Islet of Langerhans (tissue), 1 donor: ENCODE data around the gene KHDC1.
"Not testable (repeated sequence)": the region's sequence is repeated elsewhere in the genome, so short reads cannot be mapped to it uniquely, and the experiment has no call there.

ENCODE experiments used
- FAIRE-seq: peaks from one replicate; lab custom pipeline; 2011; peaks lifted over from hg19 to GRCh38; lab: Jason Lieb, UNC

Gene KHDC1

GRCh38 chr6:73262671-73263569 is at the start of gene KHDC1:
TSS of gene KHDC1 (minus strand) at chr6:73263196. CDS start at chr6:73242517, 20,679 bp downstream.
- no peak for FAIRE-seq

GRCh38 chr6:73310503-73310845 is 47.5 kb upstream of the KHDC1 start:
- not testable (repeated sequence) for FAIRE-seq

GRCh38 chr6:73309785-73310502 is 46.9 kb upstream of the KHDC1 start:
- FAIRE-seq = no peak

GRCh38 chr6:73309535-73309784 is 46.5 kb upstream of the KHDC1 start:
- FAIRE-seq = no peak

- no peak for FAIRE-seq
Measured at GRCh38 chr6:73308712-73309534, 45.9 kb upstream of the KHDC1 start.

GRCh38 chr6:73303773-73304172 is 40.8 kb upstream of the KHDC1 start:
- FAIRE-seq = not testable (repeated sequence)

- no peak for FAIRE-seq
Measured at GRCh38 chr6:73302339-73302738, 39.3 kb upstream of the KHDC1 start.

GRCh38 chr6:73299151-73299971 is 36.4 kb upstream of the KHDC1 start:
- FAIRE-seq = no peak

- no peak for FAIRE-seq
Measured at GRCh38 chr6:73293331-73293730, 30.3 kb upstream of the KHDC1 start.

- no peak for FAIRE-seq
Measured at GRCh38 chr6:73290435-73290834, 27.4 kb upstream of the KHDC1 start.

GRCh38 chr6:73286752-73287151 is 23.8 kb upstream of the KHDC1 start:
- FAIRE-seq = no peak

GRCh38 chr6:73285674-73286283 is 22.8 kb upstream of the KHDC1 start:
- FAIRE-seq = no peak

- FAIRE-seq = no peak
Measured at GRCh38 chr6:73282871-73283270, 19.9 kb upstream of the KHDC1 start.

GRCh38 chr6:73281684-73282083 is 18.7 kb upstream of the KHDC1 start:
- not testable (repeated sequence) for FAIRE-seq

GRCh38 chr6:73269296-73269695 is 6.3 kb upstream of the KHDC1 start:
- not testable (repeated sequence) for FAIRE-seq

GRCh38 chr6:73268896-73269295 is 5.9 kb upstream of the KHDC1 start:
- not testable (repeated sequence) for FAIRE-seq

GRCh38 chr6:73264446-73264845 is 1.4 kb upstream of the KHDC1 start:
- FAIRE-seq = no peak

- no peak for FAIRE-seq
Measured at GRCh38 chr6:73263570-73263909, 544 bp upstream of the KHDC1 start.

- FAIRE-seq = no peak
Measured at GRCh38 chr6:73258721-73259120, 4.3 kb downstream of the KHDC1 start.

GRCh38 chr6:73254323-73254722 is 8.7 kb downstream of the KHDC1 start:
- not testable (repeated sequence) for FAIRE-seq

GRCh38 chr6:73252703-73253102 is 10.3 kb downstream of the KHDC1 start:
- FAIRE-seq = no peak

GRCh38 chr6:73250016-73250415 is 13.0 kb downstream of the KHDC1 start:
- FAIRE-seq = no peak
